Measurements from ENCODE around the gene WDR59. TPM values are rescaled to one million over a fixed set of nuclear protein-coding genes. Genes with fewer than 3 reads are reported as not detected.

Gene WDR59
- total RNA-seq, 1 donor: 14.8 TPM

- Histone ChIP-seq H3K27me3 (ENCODE audit: insufficient read depth, low read length) (peaks cover 12% of the 10 kb centered on the region), H3K9me3 (ENCODE audit: low read depth, low read length) (no peaks in the 10 kb centered on the region), H3K4me2 (ENCODE audit: insufficient read depth, low read length) (no peak overlapping the region), H4K20me1 (ENCODE audit: insufficient read depth, low read length) (no peaks in the 10 kb centered on the region), H3K27ac (ENCODE audit: low read depth, low read length) (no peak overlapping the region), H3K4me3 (ENCODE audit: insufficient read depth, low read length) (no peak overlapping the region), H2AFZ (ENCODE audit: low read length) (no peak overlapping the region), H3K36me3 (ENCODE audit: insufficient read depth, low read length) (no peaks in the 10 kb centered on the region), H3K4me1 (ENCODE audit: insufficient read depth, low read length) (no peaks in the 10 kb centered on the region), H3K79me2 (ENCODE audit: insufficient read depth, low read length) (no peaks in the 10 kb centered on the region)
- TF ChIP-seq, protein P1, sequence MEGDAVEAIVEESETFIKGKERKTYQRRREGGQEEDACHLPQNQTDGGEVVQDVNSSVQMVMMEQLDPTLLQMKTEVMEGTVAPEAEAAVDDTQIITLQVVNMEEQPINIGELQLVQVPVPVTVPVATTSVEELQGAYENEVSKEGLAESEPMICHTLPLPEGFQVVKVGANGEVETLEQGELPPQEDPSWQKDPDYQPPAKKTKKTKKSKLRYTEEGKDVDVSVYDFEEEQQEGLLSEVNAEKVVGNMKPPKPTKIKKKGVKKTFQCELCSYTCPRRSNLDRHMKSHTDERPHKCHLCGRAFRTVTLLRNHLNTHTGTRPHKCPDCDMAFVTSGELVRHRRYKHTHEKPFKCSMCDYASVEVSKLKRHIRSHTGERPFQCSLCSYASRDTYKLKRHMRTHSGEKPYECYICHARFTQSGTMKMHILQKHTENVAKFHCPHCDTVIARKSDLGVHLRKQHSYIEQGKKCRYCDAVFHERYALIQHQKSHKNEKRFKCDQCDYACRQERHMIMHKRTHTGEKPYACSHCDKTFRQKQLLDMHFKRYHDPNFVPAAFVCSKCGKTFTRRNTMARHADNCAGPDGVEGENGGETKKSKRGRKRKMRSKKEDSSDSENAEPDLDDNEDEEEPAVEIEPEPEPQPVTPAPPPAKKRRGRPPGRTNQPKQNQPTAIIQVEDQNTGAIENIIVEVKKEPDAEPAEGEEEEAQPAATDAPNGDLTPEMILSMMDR (IDR thresholded peaks at IDR 0.05; ENCODE audit: extremely low read depth, low read depth, low read length): no peak
- no peak for DNase-seq (ENCODE audit: insufficient read length, low spot score, missing footprints)
Measured at GRCh38 chr16:74842413-74842812, 142.5 kb downstream of the WDR59 start.

DNA sequence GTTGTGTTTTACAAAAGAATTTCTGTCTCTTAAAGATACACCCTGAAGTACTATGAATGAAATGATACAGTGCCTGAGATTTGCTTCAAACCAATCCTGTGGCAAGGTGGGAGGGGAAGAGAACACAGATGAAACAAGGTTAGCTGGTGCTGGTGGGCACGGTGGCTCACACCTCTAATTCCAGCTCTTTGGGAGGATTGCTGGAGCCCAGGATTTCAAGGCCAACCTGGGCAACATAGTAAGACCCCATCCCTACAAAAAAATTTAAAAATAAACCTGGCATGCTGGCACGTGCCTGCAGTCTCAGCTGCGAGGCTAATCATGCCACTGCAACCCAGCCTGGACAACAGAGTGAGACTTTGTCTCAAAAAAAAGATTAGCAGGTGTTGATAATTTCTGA is 143.0 kb downstream of the WDR59 start:
- Histone ChIP-seq H3K9me3 (ENCODE audit: low read depth, low read length) (no peaks in the 10 kb centered on the region), H3K36me3 (ENCODE audit: insufficient read depth, low read length) (no peaks in the 10 kb centered on the region), H3K27me3 (ENCODE audit: insufficient read depth, low read length) (peaks cover 11% of the 10 kb centered on the region), H3K27ac (ENCODE audit: low read depth, low read length) (no peak overlapping the region), H3K79me2 (ENCODE audit: insufficient read depth, low read length) (no peaks in the 10 kb centered on the region), H3K4me1 (ENCODE audit: insufficient read depth, low read length) (no peaks in the 10 kb centered on the region), H3K4me3 (ENCODE audit: insufficient read depth, low read length) (no peak overlapping the region), H2AFZ (ENCODE audit: low read length) (no peak overlapping the region), H3K4me2 (ENCODE audit: insufficient read depth, low read length) (no peak overlapping the region), H4K20me1 (ENCODE audit: insufficient read depth, low read length) (no peaks in the 10 kb centered on the region)
- no peak for DNase-seq (ENCODE audit: insufficient read length, low spot score, missing footprints)
- TF ChIP-seq, protein P1 (IDR thresholded peaks at IDR 0.05; ENCODE audit: extremely low read depth, low read depth, low read length): no peak

DNA sequence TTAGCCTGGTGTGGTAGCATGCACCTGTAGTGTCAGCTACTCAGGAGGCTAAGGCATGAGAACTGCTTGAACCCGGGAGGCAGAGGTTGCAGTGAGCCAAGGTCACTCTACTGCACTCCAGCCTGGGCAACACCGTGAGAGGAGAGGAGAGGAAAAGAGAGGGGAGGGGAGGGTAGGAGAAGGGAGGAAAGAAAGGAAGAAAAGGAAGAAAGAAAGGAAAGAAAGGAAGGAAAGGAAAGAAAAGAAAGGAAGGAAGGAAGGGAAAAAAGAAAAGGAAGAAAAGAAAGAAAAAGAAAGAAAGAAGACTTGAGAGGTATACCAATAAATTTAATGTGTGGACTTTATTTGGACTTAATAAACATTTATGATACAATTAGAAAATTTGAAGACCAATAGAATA is 143.5 kb downstream of the WDR59 start:
- Histone ChIP-seq H3K27ac (ENCODE audit: low read depth, low read length) (no peak overlapping the region), H3K27me3 (ENCODE audit: insufficient read depth, low read length) (peaks cover 8% of the 10 kb centered on the region), H3K36me3 (ENCODE audit: insufficient read depth, low read length) (no peaks in the 10 kb centered on the region), H3K79me2 (ENCODE audit: insufficient read depth, low read length) (no peaks in the 10 kb centered on the region), H3K4me1 (ENCODE audit: insufficient read depth, low read length) (no peaks in the 10 kb centered on the region), H3K4me2 (ENCODE audit: insufficient read depth, low read length) (no peak overlapping the region), H3K4me3 (ENCODE audit: insufficient read depth, low read length) (no peak overlapping the region), H2AFZ (ENCODE audit: low read length) (no peak overlapping the region), H3K9me3 (ENCODE audit: low read depth, low read length) (no peaks in the 10 kb centered on the region), H4K20me1 (ENCODE audit: insufficient read depth, low read length) (no peaks in the 10 kb centered on the region)
- TF ChIP-seq, protein P1 (IDR thresholded peaks at IDR 0.05; ENCODE audit: extremely low read depth, low read depth, low read length): no peak
- DNase-seq (ENCODE audit: insufficient read length, low spot score, missing footprints): no peak

DNA sequence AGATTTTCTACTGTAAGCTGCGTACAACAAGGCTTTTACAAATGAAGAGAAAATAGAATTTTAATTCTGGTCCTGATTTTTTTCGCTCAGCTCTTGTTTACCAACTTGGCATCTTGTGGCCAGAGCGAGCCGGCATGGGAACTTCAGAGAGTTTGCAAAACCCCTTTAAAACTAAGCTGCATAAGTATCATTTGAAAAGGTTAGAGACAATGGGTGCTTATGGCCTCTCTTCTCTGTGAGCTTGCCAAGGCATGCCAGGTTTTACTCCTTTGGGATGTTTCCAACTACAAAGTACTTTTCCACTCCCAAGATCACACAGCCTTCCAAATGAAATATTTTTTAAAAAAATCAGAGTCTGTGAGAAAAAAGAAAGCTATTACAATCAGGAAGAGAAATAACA is 147.9 kb downstream of the WDR59 start:
- no peaks in the 10 kb centered on the region for H3K4me1 ChIP-seq (ENCODE audit: insufficient read depth, low read length)
- TF ChIP-seq, protein P1 (IDR thresholded peaks at IDR 0.05; ENCODE audit: extremely low read depth, low read depth, low read length): no peak
- H3K27me3 ChIP-seq (ENCODE audit: insufficient read depth, low read length): peaks cover 9% of the 10 kb centered on the region
- no peak overlapping the region for H2AFZ ChIP-seq (ENCODE audit: low read length)
- no peaks in the 10 kb centered on the region for H3K36me3 ChIP-seq (ENCODE audit: insufficient read depth, low read length)
- H3K4me2 ChIP-seq (ENCODE audit: insufficient read depth, low read length): no peak overlapping the region
- H3K79me2 ChIP-seq (ENCODE audit: insufficient read depth, low read length): no peaks in the 10 kb centered on the region
- H3K4me3 ChIP-seq (ENCODE audit: insufficient read depth, low read length): no peak overlapping the region
- H4K20me1 ChIP-seq (ENCODE audit: insufficient read depth, low read length): no peaks in the 10 kb centered on the region
- DNase-seq (ENCODE audit: insufficient read length, low spot score, missing footprints): no peak
- H3K9me3 ChIP-seq (ENCODE audit: low read depth, low read length): no peaks in the 10 kb centered on the region
- no peak overlapping the region for H3K27ac ChIP-seq (ENCODE audit: low read depth, low read length)
